ENCODE results near the gene STKLD1. TPM values are rescaled to one million over a fixed set of nuclear protein-coding genes. Genes with fewer than 3 reads are reported as not detected.

STKLD1 gene
- total RNA-seq, 4 donors from 2014 or later = 0.94 TPM; not detected in 3

DNA sequence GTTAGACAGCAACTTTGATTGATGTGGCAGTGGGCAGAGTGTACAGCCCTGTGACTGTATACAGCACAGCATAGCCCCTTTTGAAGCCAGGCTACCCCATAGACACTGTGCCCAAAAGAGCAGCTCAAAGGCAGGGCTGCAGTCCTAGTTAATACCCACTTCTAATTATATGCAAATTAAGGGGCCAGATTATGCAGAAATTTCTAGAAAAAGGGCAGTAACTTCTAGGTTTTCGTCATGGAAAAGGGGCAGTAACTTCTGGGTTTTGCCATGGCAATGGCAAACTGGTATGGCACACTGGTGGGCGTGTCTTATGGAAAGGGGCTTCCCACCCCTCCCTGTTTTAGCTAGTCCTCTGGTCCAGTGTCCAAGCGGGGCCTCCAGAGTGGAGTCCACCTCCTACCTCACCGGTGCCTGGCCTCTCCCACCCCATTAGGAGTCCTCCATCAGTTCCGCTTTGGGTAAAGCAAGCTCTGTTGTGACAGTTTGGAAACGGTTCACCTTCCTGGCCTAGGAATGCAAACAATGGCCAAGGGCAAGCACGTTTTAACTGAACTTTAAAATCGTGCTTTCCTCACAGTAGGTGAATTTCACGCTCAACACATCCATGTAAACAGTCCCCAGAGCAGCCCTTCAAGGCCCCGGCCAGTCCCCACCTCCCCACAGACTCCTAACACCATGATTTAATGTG lies 51.6 kb downstream of the STKLD1 start:
- Histone ChIP-seq H3K4me3 (peak overlapping the region in 3 of 4 donors; percentile 43 to 52 (median 49)), H3K36me3 (no peaks in the 10 kb centered on the region), H3K27me3 (peaks cover 0 to 5% of the 10 kb centered on the region in 2 donors), H3K9me3 (peaks cover 0 to 3% (median 0%) of the 10 kb centered on the region in 4 donors), H3K27ac (no peak overlapping the region), H3K4me1 (peaks cover 0 to 15% (median 6%) of the 10 kb centered on the region in 4 donors)
- TF ChIP-seq, protein P1, sequence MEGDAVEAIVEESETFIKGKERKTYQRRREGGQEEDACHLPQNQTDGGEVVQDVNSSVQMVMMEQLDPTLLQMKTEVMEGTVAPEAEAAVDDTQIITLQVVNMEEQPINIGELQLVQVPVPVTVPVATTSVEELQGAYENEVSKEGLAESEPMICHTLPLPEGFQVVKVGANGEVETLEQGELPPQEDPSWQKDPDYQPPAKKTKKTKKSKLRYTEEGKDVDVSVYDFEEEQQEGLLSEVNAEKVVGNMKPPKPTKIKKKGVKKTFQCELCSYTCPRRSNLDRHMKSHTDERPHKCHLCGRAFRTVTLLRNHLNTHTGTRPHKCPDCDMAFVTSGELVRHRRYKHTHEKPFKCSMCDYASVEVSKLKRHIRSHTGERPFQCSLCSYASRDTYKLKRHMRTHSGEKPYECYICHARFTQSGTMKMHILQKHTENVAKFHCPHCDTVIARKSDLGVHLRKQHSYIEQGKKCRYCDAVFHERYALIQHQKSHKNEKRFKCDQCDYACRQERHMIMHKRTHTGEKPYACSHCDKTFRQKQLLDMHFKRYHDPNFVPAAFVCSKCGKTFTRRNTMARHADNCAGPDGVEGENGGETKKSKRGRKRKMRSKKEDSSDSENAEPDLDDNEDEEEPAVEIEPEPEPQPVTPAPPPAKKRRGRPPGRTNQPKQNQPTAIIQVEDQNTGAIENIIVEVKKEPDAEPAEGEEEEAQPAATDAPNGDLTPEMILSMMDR (IDR thresholded peaks at IDR 0.05) = no peak
- DNase-seq = no peak

DNA sequence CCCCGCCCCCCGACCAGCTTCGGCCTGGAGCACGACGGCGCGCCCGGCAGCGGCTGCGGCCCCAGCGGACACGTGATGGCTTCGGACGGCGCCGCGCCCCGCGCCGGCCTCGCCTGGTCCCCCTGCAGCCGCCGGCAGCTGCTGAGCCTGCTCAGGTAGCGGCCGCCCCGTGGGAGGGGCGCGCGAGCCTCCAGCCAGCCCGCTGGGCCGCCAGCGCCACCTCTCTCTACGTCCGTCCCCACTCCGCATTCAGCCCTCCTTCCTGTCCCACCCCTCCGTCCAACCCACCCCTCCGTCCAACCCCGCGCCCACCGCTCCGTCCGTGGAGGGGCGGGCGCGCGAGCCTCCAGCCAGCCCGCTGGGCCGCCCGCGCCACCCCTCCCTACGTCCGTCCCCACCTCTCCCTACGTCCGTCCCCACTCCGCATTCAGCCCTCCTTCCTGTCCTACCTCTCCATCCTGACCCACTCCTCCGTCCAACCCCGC lies 52.5 kb downstream of the STKLD1 start:
- no peaks in the 10 kb centered on the region for H3K36me3 ChIP-seq
- TF ChIP-seq, protein P1 (IDR thresholded peaks at IDR 0.05) = no peak
- no peak for TF ChIP-seq POLR2A (IDR thresholded peaks at IDR 0.05)
- DNase-seq = peak in 1 of 3 donors; percentile 20

DNA sequence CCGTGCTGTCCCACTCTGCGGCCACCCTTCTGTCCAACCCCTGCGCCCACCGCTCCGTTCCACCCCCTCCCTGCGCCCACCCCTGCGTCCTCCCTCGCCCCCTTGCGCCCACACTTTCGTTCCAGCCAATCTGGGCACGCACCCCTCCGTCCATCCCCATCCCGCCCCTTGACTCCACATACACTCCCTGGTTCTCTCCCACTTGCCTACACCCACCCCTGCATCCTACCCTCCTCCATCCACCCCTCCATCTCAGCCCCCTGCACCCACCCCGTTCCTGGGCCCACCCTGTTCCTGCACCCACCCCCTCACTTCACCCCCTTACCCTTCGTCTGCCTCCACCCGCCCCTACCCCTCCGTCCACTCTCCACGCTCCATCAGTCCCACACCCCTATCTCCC lies 53.0 kb downstream of the STKLD1 start:
- DNase-seq = no peak
- Histone ChIP-seq H3K9me3 (peaks cover 0 to 3% (median 0%) of the 10 kb centered on the region in 4 donors), H3K27ac (no peak overlapping the region), H3K4me1 (peaks cover 0 to 15% (median 6%) of the 10 kb centered on the region in 4 donors), H3K4me3 (peak overlapping the region in 3 of 4 donors; percentile 32 to 52 (median 43)), H3K36me3 (no peaks in the 10 kb centered on the region), H3K27me3 (peaks cover 0 to 5% of the 10 kb centered on the region in 2 donors)
- no peak for TF ChIP-seq POLR2A (IDR thresholded peaks at IDR 0.05)
- TF ChIP-seq, protein P1 (IDR thresholded peaks at IDR 0.05) = no peak

More for the DNA sequence above, 52.5 kb downstream of the STKLD1 start:
- H3K27ac ChIP-seq = peak overlapping the region in 1 of 4 donors; percentile 17
- peaks cover 0 to 3% (median 0%) of the 10 kb centered on the region in 4 donors for H3K9me3 ChIP-seq
- H3K4me1 ChIP-seq = peaks cover 0 to 15% (median 6%) of the 10 kb centered on the region in 4 donors
- peak overlapping the region; percentile 32 to 52 (median 46) for H3K4me3 ChIP-seq
- peaks cover 0 to 5% of the 10 kb centered on the region in 2 donors for H3K27me3 ChIP-seq

DNA sequence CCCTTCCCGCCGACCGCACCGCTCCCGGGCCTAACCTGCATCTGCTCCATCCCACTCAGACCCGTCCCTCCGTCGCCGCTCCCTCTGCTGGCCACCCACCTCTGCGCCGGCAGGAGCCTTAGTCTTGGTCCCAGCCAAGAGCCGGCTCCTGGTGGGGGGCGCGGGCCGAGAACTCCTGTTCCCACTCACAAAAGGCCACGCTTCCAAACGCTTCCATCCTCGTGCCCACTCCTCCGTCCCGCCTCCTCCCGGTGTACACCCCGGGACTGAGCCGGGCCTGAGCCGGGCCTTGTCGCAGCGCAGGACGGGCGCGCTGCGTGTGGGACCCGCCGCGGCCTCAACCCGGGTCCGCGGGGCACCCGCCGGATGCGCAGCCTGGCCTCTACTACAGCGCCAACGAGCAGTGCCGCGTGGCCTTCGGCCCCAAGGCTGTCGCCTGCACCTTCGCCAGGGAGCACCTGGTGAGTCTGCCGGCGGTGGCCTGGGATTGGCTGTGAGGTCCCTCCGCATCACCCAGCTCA lies 53.5 kb downstream of the STKLD1 start:
- Histone ChIP-seq H3K27ac (no peak overlapping the region), H3K4me3 (peak overlapping the region in 1 of 4 donors; percentile 52), H3K27me3 (peaks cover 0 to 5% of the 10 kb centered on the region in 2 donors), H3K4me1 (peaks cover 0 to 15% (median 6%) of the 10 kb centered on the region in 4 donors), H3K36me3 (no peaks in the 10 kb centered on the region), H3K9me3 (peaks cover 0 to 3% (median 0%) of the 10 kb centered on the region in 4 donors)
- DNase-seq = peak; percentile 49 to 65 (median 63)
- TF ChIP-seq POLR2A (IDR thresholded peaks at IDR 0.05) = no peak
- TF ChIP-seq, protein P1 (IDR thresholded peaks at IDR 0.05) = peak in 4 of 6 experiments; percentile 12 to 32 (median 30)

DNA sequence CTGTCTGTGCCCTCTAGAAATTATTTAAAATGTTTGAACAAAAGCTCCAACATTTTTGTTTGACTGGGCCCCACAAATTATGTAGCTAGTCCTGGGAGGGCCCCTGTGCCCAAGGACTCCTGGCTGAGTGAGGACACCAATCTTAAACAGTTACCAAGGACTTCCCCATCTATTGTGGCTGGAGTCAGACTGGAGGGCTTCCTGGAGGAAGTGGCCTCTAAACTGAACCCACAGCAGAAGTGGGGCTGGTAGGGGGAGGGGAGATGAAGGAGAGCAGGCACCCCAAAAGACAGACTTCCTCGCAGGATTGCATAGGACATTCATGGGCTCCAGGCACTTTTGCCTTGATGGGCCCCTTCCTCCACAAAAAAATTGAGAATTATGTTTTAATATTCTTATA lies 54.1 kb downstream of the STKLD1 start:
- TF ChIP-seq, protein P1 (IDR thresholded peaks at IDR 0.05) = no peak
- TF ChIP-seq POLR2A (IDR thresholded peaks at IDR 0.05) = no peak
- no peak overlapping the region for H3K27ac ChIP-seq
- no peaks in the 10 kb centered on the region for H3K36me3 ChIP-seq
- H3K9me3 ChIP-seq = peaks cover 0 to 3% (median 0%) of the 10 kb centered on the region in 4 donors
- DNase-seq = no peak
- H3K27me3 ChIP-seq = peaks cover 0 to 5% of the 10 kb centered on the region in 2 donors
- H3K4me1 ChIP-seq = peaks cover 0 to 15% (median 6%) of the 10 kb centered on the region in 4 donors
- H3K4me3 ChIP-seq = no peak overlapping the region
